Osteoblast (primary cell): ENCODE data around the gene SART3. TPM values are rescaled to one million over a fixed set of nuclear protein-coding genes. Genes with fewer than 3 reads are reported as not detected.

Experiments used
- DNase-seq: peaks from one replicate; pipeline ENCODE4 v3.0.0; 2011; ENCODE audit warnings: low spot score, mixed read lengths; ENCODE audit not compliant: insufficient read length; ENCODE audit errors: missing footprints
- H2AFZ ChIP-seq: 2 replicates; pipeline ENCODE4 v1.6.0; 2011; ENCODE audit warnings: mild to moderate bottlenecking, low read length
- H3K27ac ChIP-seq: 2 replicates; pipeline ENCODE4 v1.5.1; 2011; ENCODE audit warnings: mild to moderate bottlenecking, low read depth, low read length, moderate library complexity
- H3K27me3 ChIP-seq: 2 replicates; pipeline ENCODE4 v1.6.0; 2012; ENCODE audit warnings: mild to moderate bottlenecking, control low read depth, inconsistent platforms, low read length, moderate library complexity; ENCODE audit not compliant: insufficient read depth
- H3K36me3 ChIP-seq: 2 replicates; pipeline ENCODE4 v1.5.1; 2011; ENCODE audit warnings: mild to moderate bottlenecking, low read length, control low read depth, moderate library complexity; ENCODE audit not compliant: insufficient read depth
- H3K4me1 ChIP-seq: 2 replicates; pipeline ENCODE4 v1.5.1; 2011; ENCODE audit warnings: mild to moderate bottlenecking, low read length, control low read depth, moderate library complexity; ENCODE audit not compliant: insufficient read depth
- H3K4me2 ChIP-seq: 2 replicates; pipeline ENCODE4 v1.6.0; 2011; ENCODE audit warnings: mild to moderate bottlenecking, low read length; ENCODE audit not compliant: insufficient read depth
- H3K4me3 ChIP-seq: fragments of 200-600 bp; sonication (generic); 3 replicates; pipeline ENCODE4 v1.5.1; 2012; ENCODE audit warnings: mild to moderate bottlenecking, low read length, inconsistent platforms; ENCODE audit not compliant: insufficient read depth
- H3K79me2 ChIP-seq: 2 replicates; pipeline ENCODE4 v1.6.0; 2012; ENCODE audit warnings: mild to moderate bottlenecking, low read length, control low read depth, inconsistent platforms; ENCODE audit not compliant: insufficient read depth
- H3K9me3 ChIP-seq: 2 replicates; pipeline ENCODE4 v1.5.1; 2011; ENCODE audit warnings: low read depth, low read length, control low read depth
- H4K20me1 ChIP-seq: 2 replicates; pipeline ENCODE4 v1.6.0; 2012; ENCODE audit warnings: mild to moderate bottlenecking, low read length, control low read depth; ENCODE audit not compliant: insufficient read depth
- total RNA-seq: library from RNA; depleted of rRNA; stranded (reverse); fragments of >200 nt; gene quantifications from 2 replicates; pipeline ENCODE4 v1.2.3, GENCODE V29; 2012
- TF ChIP-seq, protein P1 (sequence below): IDR thresholded peaks from 2 replicates; pipeline ENCODE4 v1.5.1; 2011; ENCODE audit warnings: mild to moderate bottlenecking, low read depth, low read length, moderate library complexity; ENCODE audit errors: extremely low read depth

SART3 gene
- total RNA-seq, 1 donor, result 57.9 TPM

DNA sequence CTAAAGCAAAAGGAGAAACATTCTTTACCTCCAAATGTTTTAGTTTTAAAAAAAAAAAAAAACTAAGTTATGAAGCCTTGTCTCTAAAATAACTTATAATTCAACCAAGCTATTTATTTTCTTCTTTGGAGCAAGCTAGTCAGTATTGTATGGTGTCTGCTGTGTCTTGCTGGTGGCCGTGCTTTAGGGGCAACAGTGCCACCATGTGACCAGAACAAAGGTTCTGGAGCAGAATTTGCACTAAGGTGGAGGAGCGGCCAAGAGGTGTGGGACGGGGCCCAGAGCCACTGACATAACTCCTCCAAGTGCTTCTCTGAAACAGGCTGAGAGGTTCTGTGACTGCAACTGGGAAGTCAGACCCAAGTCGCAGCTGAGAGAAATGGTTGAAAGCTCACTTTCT is 41.4 kb downstream of the SART3 start:
- Histone ChIP-seq H3K36me3 (peaks cover 68% of the 10 kb centered on the region), H3K4me2 (no peak overlapping the region), H3K79me2 (peaks cover 27% of the 10 kb centered on the region), H3K27ac (no peak overlapping the region), H3K4me3 (no peak overlapping the region), H3K4me1 (peaks cover 8% of the 10 kb centered on the region), H2AFZ (no peak overlapping the region), H3K27me3 (no peaks in the 10 kb centered on the region), H3K9me3 (no peaks in the 10 kb centered on the region), H4K20me1 (no peaks in the 10 kb centered on the region)
- TF ChIP-seq, protein P1, sequence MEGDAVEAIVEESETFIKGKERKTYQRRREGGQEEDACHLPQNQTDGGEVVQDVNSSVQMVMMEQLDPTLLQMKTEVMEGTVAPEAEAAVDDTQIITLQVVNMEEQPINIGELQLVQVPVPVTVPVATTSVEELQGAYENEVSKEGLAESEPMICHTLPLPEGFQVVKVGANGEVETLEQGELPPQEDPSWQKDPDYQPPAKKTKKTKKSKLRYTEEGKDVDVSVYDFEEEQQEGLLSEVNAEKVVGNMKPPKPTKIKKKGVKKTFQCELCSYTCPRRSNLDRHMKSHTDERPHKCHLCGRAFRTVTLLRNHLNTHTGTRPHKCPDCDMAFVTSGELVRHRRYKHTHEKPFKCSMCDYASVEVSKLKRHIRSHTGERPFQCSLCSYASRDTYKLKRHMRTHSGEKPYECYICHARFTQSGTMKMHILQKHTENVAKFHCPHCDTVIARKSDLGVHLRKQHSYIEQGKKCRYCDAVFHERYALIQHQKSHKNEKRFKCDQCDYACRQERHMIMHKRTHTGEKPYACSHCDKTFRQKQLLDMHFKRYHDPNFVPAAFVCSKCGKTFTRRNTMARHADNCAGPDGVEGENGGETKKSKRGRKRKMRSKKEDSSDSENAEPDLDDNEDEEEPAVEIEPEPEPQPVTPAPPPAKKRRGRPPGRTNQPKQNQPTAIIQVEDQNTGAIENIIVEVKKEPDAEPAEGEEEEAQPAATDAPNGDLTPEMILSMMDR, result no peak
- DNase-seq, result no peak

DNA sequence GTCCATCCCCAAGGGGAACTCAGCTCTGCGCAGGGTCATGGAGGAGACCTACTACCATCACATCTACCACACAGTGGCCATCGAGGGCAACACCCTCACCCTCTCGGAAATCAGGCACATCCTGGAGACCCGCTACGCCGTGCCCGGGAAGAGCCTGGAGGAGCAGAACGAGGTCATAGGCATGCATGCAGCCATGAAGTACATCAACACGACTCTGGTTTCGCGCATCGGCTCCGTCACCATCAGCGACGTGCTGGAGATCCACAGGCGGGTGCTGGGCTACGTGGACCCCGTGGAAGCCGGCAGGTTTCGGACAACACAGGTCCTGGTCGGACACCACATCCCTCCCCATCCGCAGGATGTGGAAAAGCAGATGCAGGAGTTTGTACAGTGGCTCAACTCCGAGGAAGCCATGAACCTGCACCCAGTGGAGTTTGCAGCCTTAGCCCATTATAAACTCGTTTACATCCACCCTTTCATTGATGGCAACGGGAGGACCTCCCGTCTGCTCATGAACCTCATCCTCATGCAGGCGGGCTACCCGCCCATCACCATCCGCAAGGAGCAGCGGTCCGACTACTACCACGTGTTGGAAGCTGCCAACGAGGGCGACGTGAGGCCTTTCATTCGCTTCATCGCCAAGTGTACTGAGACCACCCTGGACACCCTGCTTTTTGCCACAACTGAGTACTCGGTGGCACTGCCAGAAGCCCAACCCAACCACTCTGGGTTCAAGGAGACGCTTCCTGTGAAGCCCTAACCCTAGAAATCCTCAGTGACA is 42.1 kb downstream of the SART3 start:
- H3K27ac ChIP-seq, result no peak overlapping the region
- TF ChIP-seq, protein P1, result no peak
- H3K79me2 ChIP-seq, result peaks cover 22% of the 10 kb centered on the region
- DNase-seq, result no peak
- H3K27me3 ChIP-seq, result no peaks in the 10 kb centered on the region
- H3K36me3 ChIP-seq, result peaks cover 61% of the 10 kb centered on the region
- no peak overlapping the region for H3K4me2 ChIP-seq
- H3K9me3 ChIP-seq, result no peaks in the 10 kb centered on the region
- no peak overlapping the region for H3K4me3 ChIP-seq
- H2AFZ ChIP-seq, result no peak overlapping the region
- H4K20me1 ChIP-seq, result no peaks in the 10 kb centered on the region
- H3K4me1 ChIP-seq, result peaks cover 8% of the 10 kb centered on the region

DNA sequence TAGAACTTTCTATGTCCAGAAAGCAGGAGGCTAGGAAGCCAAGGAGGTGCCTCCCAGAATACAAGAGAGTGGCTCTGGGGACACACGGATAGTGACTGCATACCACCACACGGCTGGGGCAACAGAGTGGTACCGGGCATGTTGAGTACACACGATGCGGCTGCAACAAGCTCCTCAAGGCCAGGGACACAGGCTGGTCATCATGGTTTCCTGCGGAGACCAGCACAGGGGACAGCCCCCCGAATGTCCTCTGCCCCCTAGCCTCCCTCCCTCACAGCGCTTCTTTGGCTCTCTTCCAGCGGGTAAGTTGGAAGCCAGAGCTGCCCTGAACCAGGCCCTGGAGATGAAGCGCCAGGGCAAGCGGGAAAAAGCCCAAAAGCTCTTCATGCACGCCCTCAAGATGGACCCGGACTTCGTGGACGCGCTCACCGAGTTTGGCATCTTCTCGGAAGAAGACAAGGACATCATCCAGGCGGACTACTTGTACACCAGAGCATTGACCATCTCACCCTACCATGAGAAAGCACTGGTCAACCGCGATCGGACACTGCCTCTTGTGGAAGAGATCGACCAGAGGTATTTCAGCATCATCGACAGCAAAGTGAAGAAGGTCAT is 42.8 kb downstream of the SART3 start:
- no peak overlapping the region for H3K4me3 ChIP-seq
- no peak for DNase-seq
- H3K27ac ChIP-seq, result no peak overlapping the region
- no peaks in the 10 kb centered on the region for H4K20me1 ChIP-seq
- no peak overlapping the region for H3K4me2 ChIP-seq
- H3K36me3 ChIP-seq, result peaks cover 54% of the 10 kb centered on the region
- no peak overlapping the region for H2AFZ ChIP-seq
- H3K4me1 ChIP-seq, result peaks cover 8% of the 10 kb centered on the region
- no peaks in the 10 kb centered on the region for H3K27me3 ChIP-seq
- no peaks in the 10 kb centered on the region for H3K9me3 ChIP-seq
- TF ChIP-seq, protein P1, result no peak
- peaks cover 22% of the 10 kb centered on the region for H3K79me2 ChIP-seq
